Measurements from ENCODE around the gene FOXP1. TPM values are rescaled to one million over a fixed set of nuclear protein-coding genes. Genes with fewer than 3 reads are reported as not detected.
"Not testable (repeated sequence)": the region's sequence is repeated elsewhere in the genome, so short reads cannot be mapped to it uniquely, and the experiment has no call there.

FOXP1 gene
- total and polyA plus RNA-seq, 4 donors, result 4.9 to 35.4 (median 32.0) TPM

DNA sequence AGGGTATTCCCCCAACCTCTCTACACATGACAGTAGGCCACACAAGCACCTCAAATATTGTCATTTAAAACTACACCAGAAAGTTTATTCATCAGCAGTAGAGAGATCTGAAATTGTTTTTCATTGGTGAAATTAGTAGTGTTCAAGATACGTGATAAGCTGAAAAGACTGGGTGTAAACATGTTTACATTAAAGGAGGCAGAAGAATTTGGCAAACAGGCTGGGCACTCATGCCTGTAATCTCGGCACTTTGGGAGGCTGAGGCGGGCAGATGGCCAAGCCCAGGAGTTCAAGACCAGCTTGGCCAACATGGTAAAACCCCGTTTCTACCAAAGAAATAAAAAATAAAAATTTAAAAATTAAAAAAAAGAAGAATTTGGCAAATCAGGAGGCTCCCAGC is 255.6 kb downstream of the FOXP1 start:
- WGBS, result 83% methylated on average over 4 of the region's 4 CpGs

GRCh38 chr3:71325715-71326114 is 257.8 kb downstream of the FOXP1 start:
- TF ChIP-seq JUND (IDR thresholded peaks at IDR 0.05) (no peak), RXRA (IDR thresholded peaks at IDR 0.05) (no peak), REST (IDR thresholded peaks at IDR 0.05) (no peak), TAF1 (conservative IDR thresholded peaks at IDR 0.05) (no peak), FOXA1 (IDR thresholded peaks at IDR 0.05) (no peak), EGR1 (IDR thresholded peaks at IDR 0.05; ENCODE audit: low read depth in 2 of 2) (no peak), NR2F2 (IDR thresholded peaks at IDR 0.05) (no peak), GABPA (IDR thresholded peaks at IDR 0.05 in 1 of 2, conservative IDR thresholded peaks at IDR 0.05 in 1 of 2) (no peak), FOXA2 (IDR thresholded peaks at IDR 0.05) (no peak), YY1 (IDR thresholded peaks at IDR 0.05) (no peak), HNF4A (conservative IDR thresholded peaks at IDR 0.05) (no peak), RAD21 (IDR thresholded peaks at IDR 0.05) (no peak), HNF4G (IDR thresholded peaks at IDR 0.05) (no peak), SP1 (IDR thresholded peaks at IDR 0.05) (no peak)
- TF ChIP-seq, protein P1, sequence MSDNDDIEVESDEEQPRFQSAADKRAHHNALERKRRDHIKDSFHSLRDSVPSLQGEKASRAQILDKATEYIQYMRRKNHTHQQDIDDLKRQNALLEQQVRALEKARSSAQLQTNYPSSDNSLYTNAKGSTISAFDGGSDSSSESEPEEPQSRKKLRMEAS (IDR thresholded peaks at IDR 0.05), result no peak
- TF ChIP-seq, protein P2, sequence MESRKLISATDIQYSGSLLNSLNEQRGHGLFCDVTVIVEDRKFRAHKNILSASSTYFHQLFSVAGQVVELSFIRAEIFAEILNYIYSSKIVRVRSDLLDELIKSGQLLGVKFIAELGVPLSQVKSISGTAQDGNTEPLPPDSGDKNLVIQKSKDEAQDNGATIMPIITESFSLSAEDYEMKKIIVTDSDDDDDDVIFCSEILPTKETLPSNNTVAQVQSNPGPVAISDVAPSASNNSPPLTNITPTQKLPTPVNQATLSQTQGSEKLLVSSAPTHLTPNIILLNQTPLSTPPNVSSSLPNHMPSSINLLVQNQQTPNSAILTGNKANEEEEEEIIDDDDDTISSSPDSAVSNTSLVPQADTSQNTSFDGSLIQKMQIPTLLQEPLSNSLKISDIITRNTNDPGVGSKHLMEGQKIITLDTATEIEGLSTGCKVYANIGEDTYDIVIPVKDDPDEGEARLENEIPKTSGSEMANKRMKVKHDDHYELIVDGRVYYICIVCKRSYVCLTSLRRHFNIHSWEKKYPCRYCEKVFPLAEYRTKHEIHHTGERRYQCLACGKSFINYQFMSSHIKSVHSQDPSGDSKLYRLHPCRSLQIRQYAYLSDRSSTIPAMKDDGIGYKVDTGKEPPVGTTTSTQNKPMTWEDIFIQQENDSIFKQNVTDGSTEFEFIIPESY (IDR thresholded peaks at IDR 0.05), result no peak
- TF ChIP-seq, protein P3, sequence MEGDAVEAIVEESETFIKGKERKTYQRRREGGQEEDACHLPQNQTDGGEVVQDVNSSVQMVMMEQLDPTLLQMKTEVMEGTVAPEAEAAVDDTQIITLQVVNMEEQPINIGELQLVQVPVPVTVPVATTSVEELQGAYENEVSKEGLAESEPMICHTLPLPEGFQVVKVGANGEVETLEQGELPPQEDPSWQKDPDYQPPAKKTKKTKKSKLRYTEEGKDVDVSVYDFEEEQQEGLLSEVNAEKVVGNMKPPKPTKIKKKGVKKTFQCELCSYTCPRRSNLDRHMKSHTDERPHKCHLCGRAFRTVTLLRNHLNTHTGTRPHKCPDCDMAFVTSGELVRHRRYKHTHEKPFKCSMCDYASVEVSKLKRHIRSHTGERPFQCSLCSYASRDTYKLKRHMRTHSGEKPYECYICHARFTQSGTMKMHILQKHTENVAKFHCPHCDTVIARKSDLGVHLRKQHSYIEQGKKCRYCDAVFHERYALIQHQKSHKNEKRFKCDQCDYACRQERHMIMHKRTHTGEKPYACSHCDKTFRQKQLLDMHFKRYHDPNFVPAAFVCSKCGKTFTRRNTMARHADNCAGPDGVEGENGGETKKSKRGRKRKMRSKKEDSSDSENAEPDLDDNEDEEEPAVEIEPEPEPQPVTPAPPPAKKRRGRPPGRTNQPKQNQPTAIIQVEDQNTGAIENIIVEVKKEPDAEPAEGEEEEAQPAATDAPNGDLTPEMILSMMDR (IDR thresholded peaks at IDR 0.05; ENCODE audit: low read depth, low read length, missing input control), result no peak
- TF ChIP-seq, protein P4, sequence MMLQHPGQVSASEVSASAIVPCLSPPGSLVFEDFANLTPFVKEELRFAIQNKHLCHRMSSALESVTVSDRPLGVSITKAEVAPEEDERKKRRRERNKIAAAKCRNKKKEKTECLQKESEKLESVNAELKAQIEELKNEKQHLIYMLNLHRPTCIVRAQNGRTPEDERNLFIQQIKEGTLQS (IDR thresholded peaks at IDR 0.05), result no peak
- no peak overlapping the region for H3K9ac ChIP-seq (ENCODE audit: low read depth in 1 of 2, low read length in 2 of 2)
- H3K27me3 ChIP-seq (ENCODE audit: control insufficient read depth in 4 of 4, insufficient read depth in 4 of 4, low read length in 3 of 4), result no peaks in the 10 kb centered on the region
- H3K27ac ChIP-seq (ENCODE audit: low read depth in 1 of 2, low read length in 2 of 2), result no peak overlapping the region
- no peak overlapping the region for H3K4me3 ChIP-seq (ENCODE audit: low read depth in 1 of 3, low read length in 3 of 3)
- peaks cover 0 to 2% (median 0%) of the 10 kb centered on the region in 4 donors for H3K4me1 ChIP-seq (ENCODE audit: control insufficient read depth in 4 of 4, insufficient read depth in 4 of 4, low read length in 3 of 4)
- no peak for DNase-seq (ENCODE audit: low spot score)
- 87% methylated on average over 3 of the region's 3 CpGs for WGBS
- H3K36me3 ChIP-seq (ENCODE audit: control insufficient read depth in 4 of 4, insufficient read depth in 3 of 4, low read depth in 1 of 4, low read length in 3 of 4), result peaks cover 0 to 2% (median 0%) of the 10 kb centered on the region in 4 donors
- no peaks in the 10 kb centered on the region for H3K9me3 ChIP-seq (ENCODE audit: control insufficient read depth in 4 of 4, low read length in 3 of 4)

More for the DNA sequence above, 255.6 kb downstream of the FOXP1 start:
- Histone ChIP-seq H3K4me1 (ENCODE audit: control insufficient read depth in 4 of 4, insufficient read depth in 4 of 4, low read length in 3 of 4) (peaks cover 0 to 2% (median 0%) of the 10 kb centered on the region in 4 donors), H3K36me3 (ENCODE audit: control insufficient read depth in 4 of 4, insufficient read depth in 3 of 4, low read depth in 1 of 4, low read length in 3 of 4) (peaks cover 0 to 2% (median 0%) of the 10 kb centered on the region in 4 donors), H3K4me3 (ENCODE audit: low read depth in 1 of 3, low read length in 3 of 3) (no peak overlapping the region), H3K9ac (ENCODE audit: low read depth in 1 of 2, low read length in 2 of 2) (no peak overlapping the region), H3K9me3 (ENCODE audit: control insufficient read depth in 4 of 4, low read length in 3 of 4) (no peaks in the 10 kb centered on the region), H3K27ac (ENCODE audit: low read depth in 1 of 2, low read length in 2 of 2) (no peak overlapping the region), H3K27me3 (ENCODE audit: control insufficient read depth in 4 of 4, insufficient read depth in 4 of 4, low read length in 3 of 4) (no peaks in the 10 kb centered on the region)
- TF ChIP-seq NR2F2 (IDR thresholded peaks at IDR 0.05) (no peak), HNF4A (conservative IDR thresholded peaks at IDR 0.05) (no peak), EGR1 (IDR thresholded peaks at IDR 0.05; ENCODE audit: low read depth in 2 of 2) (no peak)
- TF ChIP-seq, protein P2 (IDR thresholded peaks at IDR 0.05), result no peak
- DNase-seq (ENCODE audit: low spot score), result no peak

DNA sequence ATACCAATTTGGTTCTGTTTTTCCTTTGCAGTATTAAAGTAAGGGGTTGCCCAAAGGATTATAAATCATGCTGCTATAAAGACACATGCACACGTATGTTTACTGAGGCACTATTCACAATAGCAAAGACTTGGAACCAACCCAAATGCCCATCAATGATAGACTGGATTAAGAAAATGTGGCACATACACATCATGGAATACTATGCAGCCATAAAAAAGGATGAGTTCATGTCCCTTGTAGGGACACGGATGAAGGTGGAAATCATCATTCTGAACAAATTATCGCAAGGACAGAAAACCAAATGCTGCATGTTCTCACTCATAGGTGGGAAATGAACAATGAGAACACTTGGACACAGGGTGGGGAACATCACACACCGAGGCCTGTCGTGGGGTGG is 259.3 kb downstream of the FOXP1 start:
- H3K27me3 ChIP-seq (ENCODE audit: control insufficient read depth in 4 of 4, insufficient read depth in 4 of 4, low read length in 3 of 4); DNase-seq (ENCODE audit: low spot score); H3K27ac ChIP-seq (ENCODE audit: low read depth in 1 of 2, low read length in 2 of 2); H3K4me3 ChIP-seq (ENCODE audit: low read depth in 1 of 3, low read length in 3 of 3); H3K4me1 ChIP-seq (ENCODE audit: control insufficient read depth in 4 of 4, insufficient read depth in 4 of 4, low read length in 3 of 4); H3K9ac ChIP-seq (ENCODE audit: low read depth in 1 of 2, low read length in 2 of 2); H3K9me3 ChIP-seq (ENCODE audit: control insufficient read depth in 4 of 4, low read length in 3 of 4); H3K36me3 ChIP-seq (ENCODE audit: control insufficient read depth in 4 of 4, insufficient read depth in 3 of 4, low read depth in 1 of 4, low read length in 3 of 4): not testable (repeated sequence)
- 96% methylated on average over 5 of the region's 5 CpGs for WGBS
